NCI-H510A treated with DMSO at 0.1 percent for 48 hours (cell line): ENCODE data around the gene RALGDS.
A peak's percentile ranks its signal among the peaks of the same experiment; 100 is the strongest.
"Not testable (repeated sequence)": the region's sequence is repeated elsewhere in the genome, so short reads cannot be mapped to it uniquely, and the experiment has no call there.

Experiments
- DNase-seq: peaks from one replicate; lab custom pipeline; 2025; lab: John Stamatoyannopoulos, UW

Gene RALGDS

GRCh38 chr9:133106511-133107244 lies 14.4 kb downstream of the RALGDS start:
- DNase-seq = no peak

GRCh38 chr9:133105461-133105770 lies 15.6 kb downstream of the RALGDS start:
- DNase-seq = no peak

- no peak for DNase-seq
Observed at GRCh38 chr9:133104718-133105460, 16.2 kb downstream of the RALGDS start.

GRCh38 chr9:133103987-133104505 lies 17.0 kb downstream of the RALGDS start:
- DNase-seq = no peak

- DNase-seq = peak; percentile 28
Observed at GRCh38 chr9:133103183-133103986, 17.7 kb downstream of the RALGDS start.

GRCh38 chr9:133102190-133103021 lies 18.6 kb downstream of the RALGDS start:
- no peak for DNase-seq

- DNase-seq = no peak
Observed at GRCh38 chr9:133101356-133102189, 19.5 kb downstream of the RALGDS start.

GRCh38 chr9:133100506-133101355 lies 20.3 kb downstream of the RALGDS start:
- DNase-seq = no peak

- no peak for DNase-seq
Observed at GRCh38 chr9:133099726-133100505, 21.1 kb downstream of the RALGDS start.

GRCh38 chr9:133098871-133099270 lies 22.2 kb downstream of the RALGDS start:
- no peak for DNase-seq

GRCh38 chr9:133098104-133098754 lies 22.8 kb downstream of the RALGDS start:
- no peak for DNase-seq

- DNase-seq = no peak
Observed at GRCh38 chr9:133094842-133095393, 26.1 kb downstream of the RALGDS start.

- DNase-seq = not testable (repeated sequence)
Observed at GRCh38 chr9:133094351-133094750, 26.7 kb downstream of the RALGDS start.

- DNase-seq = no peak
Observed at GRCh38 chr9:133090752-133091385, 30.2 kb downstream of the RALGDS start.

GRCh38 chr9:133090187-133090586 lies 30.9 kb downstream of the RALGDS start:
- DNase-seq = no peak

- DNase-seq = peak; percentile 84
Observed at GRCh38 chr9:133089271-133089671, 31.8 kb downstream of the RALGDS start.

- DNase-seq = no peak
Observed at GRCh38 chr9:133088756-133089155, 32.3 kb downstream of the RALGDS start.
